Glomerular endothelial cell (primary cell): ENCODE data around the gene MSL1. TPM values are rescaled to one million over a fixed set of nuclear protein-coding genes. Genes with fewer than 3 reads are reported as not detected.

Experiments
- DNase-seq: peaks from one replicate; pipeline ENCODE4 v3.0.0-alpha.2; 2011; ENCODE audit warnings: low read depth, low spot score; ENCODE audit errors: extremely low read depth
- total RNA-seq: library from RNA; depleted of rRNA; stranded (reverse); fragments of >200 nt; gene quantifications from 2 replicates; pipeline ENCODE4 v1.2.3, GENCODE V29; 2015

The MSL1 gene
- total RNA-seq, 1 donor from 2014 or later: 84.1 TPM

DNA sequence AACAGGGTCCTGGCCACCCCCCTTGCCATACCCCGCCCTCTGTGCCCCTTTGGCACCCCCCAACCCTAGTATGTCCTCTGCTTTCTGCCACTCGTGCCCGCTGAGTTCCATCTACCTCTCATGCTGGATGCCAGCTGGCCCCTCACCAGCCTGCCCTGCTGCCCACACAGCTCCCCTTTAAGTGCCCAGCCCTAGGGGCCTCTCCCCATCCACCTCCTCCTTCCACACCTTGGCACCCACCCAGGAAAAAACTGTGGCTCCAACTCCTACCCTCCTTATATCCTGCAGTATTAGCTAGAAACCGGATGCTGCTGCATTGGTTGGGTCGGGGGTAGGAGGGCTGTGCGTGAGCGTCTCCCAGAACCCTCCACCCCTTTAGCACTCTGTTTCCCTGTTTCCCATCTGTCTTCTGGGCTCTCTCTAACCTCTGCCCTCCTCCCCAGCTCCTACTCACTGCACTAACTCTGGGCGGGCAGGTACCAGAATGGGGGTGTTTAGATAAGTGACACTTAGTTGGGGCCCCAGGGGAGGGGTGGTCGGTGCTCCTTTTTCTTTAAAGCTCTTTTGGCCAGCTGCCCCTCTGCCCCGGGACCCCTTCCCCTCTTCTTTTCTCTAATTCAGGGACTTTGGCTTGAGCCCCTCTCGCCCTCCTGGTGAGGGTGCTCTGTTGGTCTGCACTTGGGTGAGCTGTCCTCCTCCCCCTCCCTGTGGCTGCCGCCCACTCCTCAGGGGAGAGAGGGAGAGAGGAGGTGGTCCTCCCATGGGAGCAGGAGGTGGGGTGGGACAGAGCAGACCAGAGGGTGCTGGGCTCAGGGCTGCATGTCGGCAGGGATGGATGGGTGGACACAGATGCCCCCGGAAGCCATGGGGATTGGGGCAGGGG, 31.3 kb upstream of the MSL1 start:
- DNase-seq: no peak

DNA sequence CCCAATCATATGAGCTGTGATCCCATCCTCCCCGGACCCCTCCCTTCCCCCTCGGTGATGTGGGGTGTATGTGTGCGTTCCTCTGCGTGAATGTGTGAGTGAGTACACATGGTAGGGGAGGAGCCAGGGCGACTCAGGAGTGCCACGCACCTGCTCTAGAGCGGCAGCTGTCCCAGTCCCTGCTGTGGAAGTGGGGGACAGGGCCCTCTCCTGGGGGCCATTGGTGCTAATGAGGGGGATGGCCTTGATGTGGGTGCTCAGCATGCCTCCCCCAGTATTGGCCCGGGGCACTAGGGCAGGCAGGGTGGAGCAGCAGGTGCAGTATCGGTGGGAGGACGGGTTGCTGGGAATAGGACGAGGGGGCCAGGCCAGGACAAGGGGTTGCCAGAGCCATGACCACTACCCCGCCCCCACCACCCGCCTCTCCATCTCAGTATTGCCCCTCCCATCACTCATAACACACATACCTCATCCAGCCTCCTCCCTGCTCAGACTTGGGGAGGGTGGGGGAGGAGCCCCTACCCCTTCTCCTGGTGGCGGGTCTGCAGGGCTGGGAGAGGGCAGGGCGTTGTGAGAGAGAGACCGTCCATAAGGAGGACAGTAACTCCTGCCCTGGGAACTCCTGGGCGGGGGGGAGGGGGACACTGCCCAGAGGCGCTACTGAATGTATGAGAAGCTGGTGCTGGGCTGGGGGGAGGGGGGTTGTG, 29.9 kb upstream of the MSL1 start:
- no peak for DNase-seq

DNA sequence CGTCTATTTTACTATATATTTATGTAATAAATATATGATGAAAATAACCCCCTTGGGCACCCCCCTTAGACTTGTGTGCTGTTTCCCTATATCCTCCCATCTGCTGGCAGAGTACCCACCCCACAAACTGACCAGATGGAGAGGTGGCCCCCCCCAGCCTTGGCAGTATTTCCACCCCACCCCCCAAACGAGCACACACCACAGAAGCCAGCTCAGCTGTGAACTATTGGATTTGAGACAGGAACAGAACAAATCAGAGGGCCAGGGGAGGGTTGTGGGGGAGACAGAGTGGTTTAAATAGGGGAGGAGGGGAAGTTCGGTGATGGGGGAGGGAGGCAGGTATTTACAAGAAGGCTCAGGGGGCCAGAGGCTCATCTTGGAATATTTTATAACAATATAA, 29.2 kb upstream of the MSL1 start:
- no peak for DNase-seq

DNA sequence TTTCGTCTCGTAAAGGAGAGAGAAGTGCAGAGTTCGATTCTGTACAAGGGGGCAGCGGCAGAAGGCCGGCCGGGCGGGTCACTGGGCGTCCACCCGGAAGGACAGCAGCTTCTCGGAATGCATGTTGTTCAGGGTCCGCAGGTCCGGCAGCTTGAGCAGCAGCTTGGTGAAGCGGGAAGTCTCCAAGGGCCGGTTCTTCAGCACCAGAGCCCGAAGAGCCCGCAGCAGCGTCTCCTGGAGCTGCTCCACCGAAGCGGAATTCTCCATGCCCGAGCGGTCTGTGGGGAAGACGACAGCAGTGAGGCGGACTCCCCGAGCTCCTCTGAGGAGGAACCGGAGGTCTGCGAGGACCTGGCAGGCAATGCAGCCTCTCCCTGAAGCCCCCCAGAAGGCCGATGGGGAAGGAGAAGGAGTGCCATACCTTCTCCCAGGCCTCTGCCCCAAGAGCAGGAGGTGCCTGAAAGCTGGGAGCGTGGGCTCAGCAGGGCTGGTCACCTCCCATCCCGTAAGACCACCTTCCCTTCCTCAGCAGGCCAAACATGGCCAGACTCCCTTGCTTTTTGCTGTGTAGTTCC, 28.7 kb upstream of the MSL1 start:
- no peak for DNase-seq

DNA sequence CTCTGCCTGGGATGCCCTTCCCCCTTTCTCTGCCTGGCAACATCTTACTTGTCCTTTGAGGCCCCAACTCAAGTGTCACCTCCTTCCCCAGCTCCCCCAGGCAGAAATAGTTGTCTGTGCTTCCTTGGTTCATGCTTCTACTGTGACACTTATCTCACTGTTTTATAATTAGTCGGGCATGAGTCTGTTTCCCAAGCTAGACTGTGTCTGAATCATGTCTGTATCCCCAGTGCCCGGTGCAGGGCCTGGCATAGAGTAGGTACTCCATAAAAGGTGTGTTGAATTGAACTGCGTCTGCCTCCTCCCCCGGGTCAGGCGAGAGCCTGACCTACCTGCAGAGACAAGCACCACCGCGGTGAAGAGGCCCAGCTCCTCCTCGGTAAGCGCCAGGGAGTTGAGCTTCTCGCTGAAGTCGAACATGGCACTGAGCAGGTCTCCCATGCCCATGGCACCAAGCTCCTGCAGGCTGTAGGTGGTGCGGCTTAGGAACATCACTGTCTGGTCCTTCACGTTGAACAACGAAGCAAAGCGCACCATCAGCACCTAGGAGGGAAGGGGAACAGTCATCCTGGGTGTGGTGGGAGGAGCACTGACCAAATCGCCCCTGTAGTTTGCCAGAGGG, 28.1 kb upstream of the MSL1 start:
- no peak for DNase-seq

DNA sequence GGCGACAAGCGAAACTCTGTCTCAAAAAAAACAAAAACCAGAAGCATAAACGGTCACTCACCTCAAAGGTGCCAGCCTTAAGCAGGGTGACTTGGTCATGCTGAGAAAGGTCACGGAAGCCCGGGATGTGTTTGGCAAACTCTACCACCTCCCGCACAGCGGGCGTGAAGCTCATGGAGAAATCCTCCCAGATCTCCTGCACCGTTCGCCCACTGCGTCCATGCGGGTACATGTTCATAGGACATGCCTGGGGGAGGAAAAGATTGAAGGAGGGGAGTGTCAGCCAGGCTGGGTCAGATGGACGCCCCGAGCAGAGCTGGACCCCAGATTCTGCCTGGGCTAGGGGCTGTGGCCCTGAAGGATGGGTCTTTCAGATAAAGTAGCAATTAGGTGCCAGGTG, 26.9 kb upstream of the MSL1 start:
- no peak for DNase-seq

DNA sequence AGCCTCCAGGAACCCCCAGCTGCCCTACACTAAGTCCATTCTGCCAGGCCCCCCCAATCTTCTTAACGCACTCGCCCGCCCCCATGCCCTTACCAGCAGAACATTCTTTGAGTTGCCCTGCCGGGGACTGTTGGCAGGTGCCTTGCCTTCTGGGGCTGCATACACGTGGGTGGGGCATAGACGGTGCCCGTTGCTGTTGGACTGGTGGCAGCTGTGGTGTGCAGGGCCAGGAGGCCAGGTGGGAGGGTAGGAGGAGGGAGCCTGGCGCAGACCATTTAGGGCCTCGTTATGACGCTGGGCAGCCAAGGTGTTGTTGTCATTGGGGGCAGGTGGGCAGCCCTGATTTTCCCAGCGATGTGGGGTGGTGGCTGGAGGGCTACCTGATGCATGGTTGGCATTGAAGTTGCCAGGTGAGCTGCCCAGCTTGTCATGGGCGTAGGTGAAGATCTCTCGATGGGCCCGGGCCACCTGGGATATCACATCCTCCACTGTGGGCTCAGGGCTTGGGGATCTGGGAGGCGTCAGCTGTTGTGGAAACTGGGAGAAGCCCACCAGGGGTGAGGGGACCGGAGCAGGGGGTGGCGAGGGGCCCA, 26.3 kb upstream of the MSL1 start:
- DNase-seq: no peak

DNA sequence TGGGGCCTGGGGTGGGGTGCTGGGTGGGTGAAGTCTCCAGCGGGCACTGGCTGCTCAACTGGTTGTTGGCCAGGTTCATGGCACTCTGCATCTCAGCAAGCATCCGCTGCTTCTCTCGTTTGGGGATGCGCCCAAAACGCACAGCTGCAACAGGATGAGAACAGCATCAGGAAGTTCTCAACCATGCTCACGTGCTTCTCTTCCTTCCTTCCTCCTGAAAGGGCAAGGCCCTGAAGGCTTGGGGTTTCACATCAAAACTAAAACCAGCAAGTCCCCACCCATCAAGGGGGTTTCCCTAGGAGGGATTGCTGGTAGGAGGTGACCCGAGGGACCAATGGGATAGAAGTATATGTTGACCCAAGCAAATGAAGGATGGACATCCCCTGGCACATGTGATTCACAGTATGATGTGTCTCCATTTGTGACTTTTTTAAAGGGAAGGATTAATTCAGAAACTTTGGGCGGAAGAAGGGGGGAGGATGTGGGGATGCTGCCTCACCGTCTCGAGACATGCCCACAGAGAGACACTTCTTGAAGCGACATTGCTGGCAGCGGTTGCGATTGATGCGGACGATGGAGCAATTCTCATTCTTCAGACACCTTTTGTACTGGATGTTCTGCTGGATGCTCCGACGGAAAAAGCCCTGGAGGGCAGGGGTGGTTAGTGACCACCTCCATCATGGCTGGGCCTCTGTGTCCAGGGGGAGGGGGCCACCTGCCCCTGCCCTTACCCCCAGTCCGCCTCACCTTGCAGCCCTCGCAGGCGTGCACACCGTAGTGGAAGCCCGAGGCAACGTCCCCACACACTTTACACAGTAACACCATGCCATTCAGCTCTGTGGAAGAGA, 25.6 kb upstream of the MSL1 start:
- no peak for DNase-seq

DNA sequence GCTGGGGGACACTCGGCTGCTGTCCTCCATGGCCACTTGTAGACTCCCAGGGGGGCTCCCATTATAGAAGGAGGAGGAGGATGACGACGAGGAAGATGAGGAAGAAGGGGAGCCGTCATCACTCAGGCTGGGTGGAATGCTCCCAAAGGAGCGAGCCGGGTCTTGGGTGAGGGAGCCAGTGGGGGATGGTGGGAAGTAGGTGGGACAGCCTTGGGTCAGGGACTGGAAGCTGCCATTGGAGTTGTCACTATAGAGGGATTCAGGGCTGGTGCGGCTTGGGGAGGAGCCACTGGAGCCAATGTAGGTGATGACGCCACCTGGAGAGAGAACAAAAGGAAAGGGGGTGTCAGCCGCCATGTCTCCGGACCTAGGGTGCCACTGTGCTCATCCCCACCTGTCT, 24.7 kb upstream of the MSL1 start:
- no peak for DNase-seq

DNA sequence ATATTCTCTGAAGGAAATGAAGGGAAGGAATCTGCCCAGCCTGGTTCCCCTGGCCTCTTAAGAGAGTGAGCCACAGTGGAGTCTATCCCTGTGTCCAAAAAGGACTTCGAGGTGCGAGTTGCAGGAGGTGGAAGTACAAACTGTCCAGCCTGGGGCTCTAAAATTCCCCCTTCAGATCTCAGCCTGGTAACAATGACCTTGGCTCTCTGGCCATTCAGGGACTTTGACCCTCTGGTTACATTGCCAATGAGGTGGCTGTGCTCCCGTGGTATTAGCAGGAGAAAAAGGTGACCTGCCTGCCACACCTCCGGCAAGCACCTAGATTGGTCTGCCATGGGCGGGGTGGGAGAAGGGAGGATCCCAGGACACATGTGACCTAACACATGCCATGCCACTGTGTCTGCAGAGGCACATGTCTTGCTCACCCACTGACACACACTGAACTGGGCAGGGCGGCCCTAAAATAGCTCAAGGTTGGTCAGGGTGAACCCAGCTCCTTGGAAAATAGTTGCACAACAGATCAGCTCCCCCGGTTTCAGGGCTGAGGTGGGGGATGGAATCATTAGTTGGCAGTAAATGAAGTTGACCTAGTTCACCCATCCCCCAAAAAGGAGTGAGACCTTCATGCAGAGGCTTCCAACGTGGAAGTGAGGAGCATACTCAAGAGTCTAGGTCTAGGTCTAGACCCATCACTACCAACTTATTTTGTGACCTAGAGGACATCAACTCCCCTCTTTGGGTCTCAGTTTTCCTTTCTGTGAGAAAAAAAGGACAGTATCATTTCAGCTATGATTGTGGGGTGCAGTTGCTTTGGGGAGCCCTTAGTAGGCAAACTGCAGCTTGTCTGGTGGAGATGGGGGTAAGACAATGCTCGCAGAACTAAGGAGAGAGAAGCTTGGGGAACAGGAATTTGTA, 23.6 kb upstream of the MSL1 start:
- no peak for DNase-seq

DNA sequence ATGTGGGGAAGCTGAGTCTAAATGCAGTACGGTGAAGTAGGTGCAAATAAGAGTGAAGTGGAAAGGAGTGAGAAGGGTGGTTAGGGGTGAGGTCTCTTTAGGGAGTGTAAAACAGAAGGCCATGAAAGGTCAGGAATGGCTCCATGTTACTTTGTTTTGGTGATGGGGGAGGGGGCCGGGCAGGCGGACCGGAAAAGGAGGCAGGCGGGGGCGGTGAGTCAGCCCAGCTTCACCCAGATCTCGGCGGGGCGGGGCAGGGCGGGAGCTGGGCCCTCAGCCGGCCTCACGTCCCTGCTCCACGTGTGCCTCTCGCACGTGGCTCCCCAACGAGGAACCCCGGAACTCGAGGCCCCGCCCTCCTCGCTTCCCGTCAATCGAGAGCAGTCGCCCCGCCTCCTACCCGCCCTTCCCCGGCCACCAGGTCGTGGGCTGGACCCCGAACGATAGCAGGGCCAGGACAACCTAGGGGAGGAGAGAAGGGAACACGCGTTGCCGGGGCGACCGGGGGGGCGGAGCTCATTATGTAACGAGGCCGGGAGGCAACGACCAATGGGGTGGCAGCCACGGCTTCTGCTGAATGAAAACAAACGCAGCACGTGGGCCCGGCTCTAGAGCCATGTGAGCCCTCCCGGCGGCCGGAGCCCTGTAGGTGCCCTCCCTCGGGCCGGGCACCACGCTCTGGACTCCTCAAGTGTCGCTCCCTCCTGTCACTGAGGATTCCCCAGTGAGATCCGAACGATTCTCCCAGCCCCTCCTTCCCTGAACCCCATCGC, 22.7 kb upstream of the MSL1 start:
- no peak for DNase-seq

DNA sequence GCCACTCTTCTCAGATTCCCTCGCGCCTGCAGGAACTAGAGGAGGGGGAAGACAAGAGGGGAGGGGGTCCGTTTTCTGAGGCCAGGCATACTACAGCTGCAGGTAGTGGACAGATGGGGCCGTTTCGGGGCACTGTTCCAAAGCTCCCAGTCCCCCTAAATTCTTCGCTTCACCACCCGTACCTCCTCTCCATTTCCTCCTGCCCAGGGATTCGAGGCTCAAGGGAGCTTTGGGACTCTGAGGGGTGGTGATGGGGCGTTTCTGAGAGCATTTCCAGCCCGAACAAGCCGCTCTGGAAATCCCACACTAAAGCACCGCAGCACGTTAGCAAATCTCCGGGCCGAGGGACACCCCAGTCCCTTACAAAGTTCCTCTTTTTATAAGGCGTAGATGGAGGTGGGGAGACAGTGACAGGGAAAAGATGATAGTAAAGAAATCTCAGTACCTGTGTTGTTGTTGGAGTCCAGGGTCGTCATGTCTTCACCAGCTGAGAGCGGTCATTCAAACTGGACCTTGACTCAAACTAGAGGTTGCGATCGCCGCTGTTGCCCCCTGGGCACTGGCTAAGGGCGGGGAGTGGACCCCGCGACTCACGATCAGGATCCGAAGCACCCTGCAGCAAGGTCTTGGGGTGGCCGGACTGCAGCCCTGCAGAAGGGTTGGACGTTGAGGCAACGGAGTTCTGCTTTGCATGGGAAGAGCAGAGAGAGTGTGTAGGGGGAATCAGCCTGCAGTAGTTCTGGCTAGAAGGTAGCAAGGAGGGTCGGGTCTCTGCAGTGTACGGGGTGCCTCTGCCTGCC, 22.0 kb upstream of the MSL1 start:
- DNase-seq: no peak

DNA sequence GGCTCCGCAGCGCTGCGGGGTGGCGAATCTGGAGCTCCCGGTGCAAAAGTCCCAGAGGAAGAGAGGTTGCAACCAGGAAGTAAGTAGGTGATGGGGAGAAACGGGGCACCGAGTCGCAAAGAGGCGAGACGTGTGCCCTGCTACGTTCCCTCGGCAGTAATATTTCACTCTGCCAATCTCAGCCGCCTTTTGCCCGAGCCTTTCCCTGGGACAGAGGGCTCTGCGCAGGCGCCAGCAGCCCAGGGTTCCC, 21.4 kb upstream of the MSL1 start, which contains the start of gene NR1D1:
Gene NR1D1 (minus strand): TSS at position 171 of the 250 bp plus-strand sequence. CDS start 495 bp downstream, outside the sequence.
- no peak for DNase-seq

DNA sequence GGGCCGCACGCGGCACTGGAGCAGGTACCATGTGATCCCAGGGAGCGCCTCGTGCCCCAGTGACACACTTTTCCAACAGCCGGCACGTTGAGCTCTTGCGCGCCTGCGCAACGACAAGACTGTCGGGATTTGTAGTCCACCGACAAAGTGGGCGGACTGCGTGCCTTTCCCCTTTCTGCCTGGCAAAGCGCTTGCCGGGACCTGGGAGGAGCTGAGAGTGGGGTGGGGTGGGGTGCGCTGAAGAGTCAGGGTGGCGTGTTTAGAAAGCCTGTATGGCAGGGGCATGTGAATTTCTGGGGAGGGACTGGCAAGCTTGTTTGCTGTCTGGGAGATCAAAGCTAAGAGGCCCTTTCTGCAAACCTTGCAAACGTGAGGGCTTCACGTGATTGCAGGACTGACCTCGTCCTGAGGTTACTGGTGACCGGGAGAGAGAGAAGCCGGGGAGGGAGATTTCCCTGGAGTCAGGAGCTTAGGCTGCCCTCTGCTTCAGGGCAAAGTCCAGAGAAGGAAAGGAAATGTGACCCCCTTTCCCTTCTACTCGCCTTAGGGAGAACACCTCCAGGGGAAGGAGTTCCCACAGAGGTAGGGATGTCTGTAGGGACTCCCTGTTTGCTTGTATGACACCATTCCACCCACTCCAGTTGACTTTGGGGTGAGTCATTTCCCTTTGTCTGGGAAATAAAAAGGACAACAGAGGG, 21.0 kb upstream of the MSL1 start:
- peak; percentile 90 for DNase-seq

DNA sequence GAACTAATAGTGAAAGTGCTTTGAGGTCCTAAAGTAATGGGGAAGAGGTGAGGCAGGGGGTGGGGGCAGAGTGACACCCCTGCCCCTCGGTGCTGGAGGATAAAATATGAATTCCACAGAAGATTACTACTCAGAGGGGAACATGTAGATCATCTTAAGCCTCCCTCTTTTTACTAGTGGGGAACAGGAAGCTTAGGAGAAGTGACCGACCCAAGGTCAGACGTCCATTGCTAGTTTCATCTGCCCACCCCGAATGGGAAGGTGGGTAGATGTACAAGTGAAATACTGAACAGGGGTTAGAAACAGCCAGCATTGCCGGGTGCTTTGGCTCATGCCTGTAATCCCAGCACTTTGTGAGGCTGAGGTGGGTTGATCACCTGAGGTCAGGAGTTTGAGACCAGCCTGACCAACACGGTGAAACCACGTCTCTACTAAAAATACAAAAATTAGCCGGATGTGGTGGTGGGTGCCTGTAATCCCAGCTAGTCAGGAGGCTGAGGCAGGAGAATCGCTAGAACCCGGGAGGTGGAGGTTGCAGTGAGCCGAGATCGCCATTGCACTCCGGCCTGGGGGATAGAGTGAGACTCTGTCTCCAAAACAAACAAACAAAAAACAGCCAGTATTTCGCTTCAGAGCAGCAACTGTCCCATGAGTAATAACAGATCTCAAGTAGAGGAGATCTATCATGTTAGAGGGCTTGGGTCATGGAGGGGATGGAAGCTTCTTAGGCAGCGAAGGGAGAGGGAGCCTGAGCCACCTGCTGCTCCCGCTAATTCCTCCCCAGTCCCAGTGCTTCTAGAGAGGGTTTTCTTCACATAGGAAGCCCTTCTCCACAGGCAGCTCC, 20.2 kb upstream of the MSL1 start:
- DNase-seq: no peak

DNA sequence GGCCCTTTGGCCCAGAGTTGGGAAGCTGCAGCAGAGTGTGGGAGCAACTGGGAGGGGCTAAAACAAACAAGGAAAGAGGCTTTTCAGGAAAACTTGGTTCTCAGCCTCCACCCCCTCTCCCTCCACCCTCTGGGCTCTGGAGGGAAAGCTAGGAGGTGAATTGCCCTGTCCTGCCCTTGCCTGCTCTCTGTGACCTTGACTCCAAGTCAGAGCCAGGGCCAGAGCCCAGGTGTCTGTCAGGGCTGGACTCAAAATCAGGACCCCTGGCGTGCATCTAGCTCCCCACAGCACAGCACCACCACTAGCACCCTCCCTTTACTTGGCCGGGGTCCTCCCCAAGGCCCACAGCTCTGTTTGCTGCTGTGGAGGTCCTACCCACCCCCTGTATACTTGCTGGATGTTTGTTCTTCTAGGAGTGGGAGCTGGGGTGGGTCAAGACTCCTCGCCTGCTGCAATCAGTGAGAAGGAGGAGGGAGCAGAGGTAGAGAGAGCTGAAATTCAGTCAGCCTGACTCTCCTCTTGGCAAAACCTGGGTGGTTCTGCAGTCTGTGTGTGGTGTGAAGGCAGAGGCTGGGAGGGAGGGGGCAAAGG, 18.6 kb upstream of the MSL1 start:
- DNase-seq: no peak
